HG03135 (cell line): Measurements from ENCODE around the gene ITGB1BP2.
"Not testable (repeated sequence)": the region's sequence is repeated elsewhere in the genome, so short reads cannot be mapped to it uniquely, and the experiment has no call there.

Experiments used
- ATAC-seq: cut with Tn5 transposase; IDR thresholded peaks from one replicate; pipeline ENCODE4 v1.9.1; 2021; ENCODE audit warnings: mild to moderate bottlenecking, moderate library complexity; ENCODE audit not compliant: unreplicated experiment

ITGB1BP2 gene

DNA sequence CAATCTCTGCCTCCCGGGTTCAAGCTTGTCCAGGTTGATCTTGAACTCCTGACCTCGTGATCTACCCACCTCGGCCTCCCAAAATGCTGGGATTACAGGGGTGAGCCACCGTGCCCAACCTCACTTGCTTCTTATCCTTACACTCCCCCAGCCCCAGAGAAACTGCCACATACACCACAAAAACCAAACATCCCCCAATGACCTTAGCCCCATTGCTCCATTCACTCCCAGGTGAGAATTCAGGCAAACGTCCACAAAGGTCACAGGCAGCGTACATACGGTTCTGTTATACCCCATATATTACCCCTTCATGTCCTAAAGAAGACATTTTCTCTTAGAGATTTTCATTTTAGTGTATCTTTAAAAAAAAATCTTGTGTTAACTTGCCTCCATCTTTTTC is 1.1 kb upstream of the ITGB1BP2 start:
- ATAC-seq = not testable (repeated sequence)

DNA sequence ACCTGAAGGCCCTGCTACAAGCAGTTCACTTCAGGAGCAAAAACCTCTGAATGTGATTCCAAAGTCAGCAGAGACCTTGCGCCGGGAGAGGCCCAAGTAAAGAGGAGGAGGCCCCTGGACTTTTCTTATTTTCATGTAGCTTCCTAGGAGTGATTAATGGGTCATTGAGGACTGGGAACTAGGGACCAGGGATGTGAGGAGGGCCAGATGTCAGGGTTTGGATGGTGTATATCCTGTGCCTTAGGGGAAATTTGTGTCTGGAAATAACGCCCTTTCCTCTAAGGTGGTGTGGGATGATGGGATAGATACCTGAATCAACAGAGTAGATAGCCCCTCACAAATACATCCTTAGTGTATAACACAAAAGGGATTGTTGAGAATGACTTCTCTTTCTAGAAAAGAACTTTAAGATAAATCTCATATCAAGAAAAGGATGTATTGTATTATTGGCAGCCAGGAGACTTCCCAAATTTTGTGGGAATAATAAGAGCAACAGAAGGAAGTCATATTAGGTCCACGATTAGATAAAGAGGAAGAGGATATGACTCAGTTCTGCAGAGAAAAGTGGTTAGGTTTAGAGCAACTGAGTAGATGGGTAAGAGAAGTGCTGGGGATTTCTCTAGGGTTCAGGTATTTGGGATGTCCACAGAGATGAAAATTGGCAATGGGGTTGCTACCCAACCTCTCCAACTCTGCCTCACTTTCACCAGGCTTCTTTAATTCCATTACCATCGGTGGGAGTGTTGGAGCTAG is 1.1 kb downstream of the ITGB1BP2 start:
- no peak for ATAC-seq

DNA sequence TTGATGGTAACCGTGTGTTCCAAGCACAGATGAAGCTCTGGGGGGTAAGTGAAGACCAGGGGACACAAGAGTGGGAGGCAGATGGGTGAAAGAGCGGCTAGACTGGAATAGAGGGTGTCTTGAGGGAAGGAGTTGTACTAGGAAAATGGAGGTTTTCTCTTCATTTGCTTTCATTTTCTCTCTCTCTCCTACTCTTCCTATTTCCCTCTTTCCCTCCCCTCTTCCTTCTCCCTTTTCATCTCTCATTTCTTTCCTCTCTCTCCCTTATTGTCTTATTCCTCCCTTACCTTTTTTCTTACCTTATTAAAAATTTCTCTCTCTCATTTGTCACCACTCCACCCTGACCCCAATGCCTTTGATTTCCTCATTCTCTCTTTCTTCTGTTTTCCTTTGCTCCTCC is 3.0 kb downstream of the ITGB1BP2 start:
- ATAC-seq = no peak

GRCh38 chrX:71315917-71316316 is 14.4 kb downstream of the ITGB1BP2 start:
- ATAC-seq = no peak

- ATAC-seq = not testable (repeated sequence)
Observed at GRCh38 chrX:71316959-71317358, 15.4 kb downstream of the ITGB1BP2 start.

DNA sequence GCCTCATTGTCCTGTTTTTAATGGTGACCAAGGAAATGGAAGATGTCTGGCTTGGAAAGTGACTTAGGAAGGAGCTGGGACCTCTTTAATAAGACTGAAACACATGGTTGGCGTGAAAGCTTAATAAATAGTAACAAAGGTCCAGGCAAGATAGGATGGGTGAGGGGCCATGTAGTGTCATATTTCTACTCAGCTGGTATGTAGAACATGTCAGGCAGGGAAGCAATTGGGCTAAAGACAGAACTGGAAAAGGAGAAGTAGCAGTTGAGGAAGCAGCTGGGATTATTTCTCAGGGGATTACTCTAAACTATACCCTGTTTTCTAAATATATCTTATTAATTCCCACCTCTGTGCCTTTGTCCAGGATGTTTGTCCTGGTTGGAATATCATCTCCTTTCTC is 18.6 kb downstream of the ITGB1BP2 start:
- ATAC-seq = no peak

DNA sequence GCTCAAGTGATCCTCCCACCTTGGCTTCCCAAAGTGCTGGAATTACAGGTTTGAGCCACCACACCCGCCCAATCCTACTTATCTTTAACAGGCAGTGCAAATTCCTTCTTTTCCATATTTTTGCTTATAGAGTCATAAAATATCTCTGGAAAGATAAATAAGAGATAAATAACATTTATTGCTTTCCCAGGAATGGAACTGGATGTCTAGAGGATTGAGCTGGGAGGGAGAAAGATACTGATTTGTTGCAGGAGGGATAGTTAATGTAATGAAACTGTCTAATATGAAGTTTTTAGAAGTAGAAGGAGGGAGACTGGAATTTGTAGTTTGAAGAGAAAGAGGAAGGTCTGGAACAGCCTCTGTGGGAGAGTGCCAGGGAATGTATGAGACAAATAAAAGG is 20.2 kb downstream of the ITGB1BP2 start:
- ATAC-seq = no peak

GRCh38 chrX:71324452-71324851 is 22.9 kb downstream of the ITGB1BP2 start:
- not testable (repeated sequence) for ATAC-seq

- ATAC-seq = no peak
Observed at GRCh38 chrX:71326394-71326793, 24.8 kb downstream of the ITGB1BP2 start.

- ATAC-seq = not testable (repeated sequence)
Observed at GRCh38 chrX:71349151-71349665, 47.7 kb downstream of the ITGB1BP2 start.

DNA sequence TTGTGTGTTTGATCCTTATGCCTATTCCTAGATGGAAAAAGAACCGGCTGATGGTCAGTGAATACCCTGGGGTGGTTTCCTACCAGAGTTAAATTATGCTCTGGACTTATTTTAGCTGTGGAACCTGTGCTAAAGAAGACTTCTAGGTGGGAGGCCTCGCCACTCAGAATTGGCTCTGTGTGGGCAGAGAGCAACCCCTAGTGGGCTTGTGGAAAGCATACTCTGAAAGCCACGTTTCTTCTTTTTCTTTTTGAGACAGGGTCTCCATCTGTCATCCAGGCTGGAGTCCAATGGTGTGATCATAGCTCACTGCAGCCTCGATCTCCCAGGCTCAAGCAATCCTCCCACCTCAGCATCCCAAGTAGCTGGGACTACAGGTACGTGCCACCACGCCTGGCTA is 48.3 kb downstream of the ITGB1BP2 start:
- not testable (repeated sequence) for ATAC-seq

DNA sequence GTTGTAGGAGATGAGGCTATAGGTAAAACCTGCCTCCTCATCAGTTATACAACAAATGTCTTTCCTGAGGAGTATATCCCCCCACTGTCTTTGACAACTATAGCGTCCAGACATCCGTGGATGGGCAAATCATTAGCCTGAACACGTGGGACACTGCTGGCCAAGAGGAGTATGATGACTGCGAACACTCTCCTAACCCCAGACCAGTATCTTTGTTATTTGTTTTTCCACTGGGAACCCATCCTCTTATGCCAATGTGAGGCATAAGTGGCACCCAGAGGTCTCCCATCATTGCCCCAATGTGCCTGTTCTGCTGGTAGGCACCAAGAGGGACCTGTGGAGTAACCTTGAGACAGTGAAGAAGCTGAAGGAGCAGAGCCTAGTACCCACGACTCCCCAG is 50.9 kb downstream of the ITGB1BP2 start:
- ATAC-seq = not testable (repeated sequence)
